ENCODE data around the gene POLR1H. TPM values are rescaled to one million over a fixed set of nuclear protein-coding genes. Genes with fewer than 3 reads are reported as not detected.

The POLR1H gene
- total RNA-seq, 1 experiment from 2014 or later, result 85.1 TPM

- Histone ChIP-seq H3K4me1 (ENCODE audit: low read length) (peaks cover 59% of the 10 kb centered on the region), H3K79me2 (ENCODE audit: low read length) (peaks cover 66% of the 10 kb centered on the region), H3K27me3 (ENCODE audit: low read length) (no peaks in the 10 kb centered on the region), H4K20me1 (ENCODE audit: insufficient read depth, low read depth, low read length) (no peaks in the 10 kb centered on the region), H3K36me3 (ENCODE audit: insufficient read depth, low read length) (peaks cover 14% of the 10 kb centered on the region; the same call in 1 of the 2 replicates), H3K4me3 (ENCODE audit: low read length) (no peak overlapping the region), H3K9me3 (ENCODE audit: low read length) (no peaks in the 10 kb centered on the region), H2AFZ (ENCODE audit: low read length) (no peak overlapping the region), H3K27ac (ENCODE audit: low read length) (no peak overlapping the region), H3K9me2 (replicated peaks; ENCODE audit: insufficient read depth, low read length) (no peaks in the 10 kb centered on the region), H3K9ac (ENCODE audit: low read length) (peak overlapping the region; percentile 31), H3K4me2 (ENCODE audit: low read depth, low read length, poor library complexity, severe bottlenecking) (peak overlapping the region; percentile 93)
- DNase-seq, result no peak
Observed at GRCh38 chr6:30063315-30063714, 2.2 kb downstream of the POLR1H start.

GRCh38 chr6:30066082-30066481, 5.0 kb downstream of the POLR1H start:
- H3K36me3 ChIP-seq (ENCODE audit: insufficient read depth, low read length), result peaks cover 14% of the 10 kb centered on the region; the same call in 1 of the 2 replicates
- peak overlapping the region; percentile 92 for H3K4me2 ChIP-seq (ENCODE audit: low read depth, low read length, poor library complexity, severe bottlenecking)
- peak overlapping the region; percentile 84 for H3K27ac ChIP-seq (ENCODE audit: low read length)
- no peak for DNase-seq
- no peaks in the 10 kb centered on the region for H3K9me2 ChIP-seq (replicated peaks; ENCODE audit: insufficient read depth, low read length)
- peak overlapping the region; percentile 34; the same call in 1 of the 2 replicates for H2AFZ ChIP-seq (ENCODE audit: low read length)
- H3K4me1 ChIP-seq (ENCODE audit: low read length), result peaks cover 50% of the 10 kb centered on the region
- H3K79me2 ChIP-seq (ENCODE audit: low read length), result peaks cover 47% of the 10 kb centered on the region
- no peaks in the 10 kb centered on the region for H3K9me3 ChIP-seq (ENCODE audit: low read length)
- H3K4me3 ChIP-seq (ENCODE audit: low read length), result peak overlapping the region; percentile 71
- peak overlapping the region; percentile 74 for H3K9ac ChIP-seq (ENCODE audit: low read length)
- no peaks in the 10 kb centered on the region for H3K27me3 ChIP-seq (ENCODE audit: low read length)
- no peaks in the 10 kb centered on the region for H4K20me1 ChIP-seq (ENCODE audit: insufficient read depth, low read depth, low read length)

GRCh38 chr6:30066577-30067459, 5.8 kb downstream of the POLR1H start, which contains the start of gene PPP1R11:
Gene PPP1R11 (plus strand): TSS chr6:30067198. CDS start chr6:30067411, 213 bp downstream.
- Histone ChIP-seq H3K4me2 (ENCODE audit: low read depth, low read length, poor library complexity, severe bottlenecking) (peak within 1 kb of the TSS; percentile 92), H3K79me2 (ENCODE audit: low read length) (peaks cover 40% of the 10 kb centered on the region), H3K36me3 (ENCODE audit: insufficient read depth, low read length) (peaks cover 14% of the 10 kb centered on the region; the same call in 1 of the 2 replicates), H2AFZ (ENCODE audit: low read length) (peak within 1 kb of the TSS; percentile 34; the same call in 1 of the 2 replicates), H3K9ac (ENCODE audit: low read length) (peak within 1 kb of the TSS; percentile 77), H3K9me3 (ENCODE audit: low read length) (no peaks in the 10 kb centered on the region), H3K4me1 (ENCODE audit: low read length) (peaks cover 49% of the 10 kb centered on the region), H3K27me3 (ENCODE audit: low read length) (no peaks in the 10 kb centered on the region), H3K4me3 (ENCODE audit: low read length) (peak within 1 kb of the TSS; percentile 82), H3K9me2 (replicated peaks; ENCODE audit: insufficient read depth, low read length) (no peaks in the 10 kb centered on the region), H4K20me1 (ENCODE audit: insufficient read depth, low read depth, low read length) (no peaks in the 10 kb centered on the region), H3K27ac (ENCODE audit: low read length) (peak within 1 kb of the TSS; percentile 84)
- peak; percentile 99 for DNase-seq

GRCh38 chr6:30067460-30068139, 6.5 kb downstream of the POLR1H start:
- no peak for DNase-seq
- Histone ChIP-seq H3K9me2 (replicated peaks; ENCODE audit: insufficient read depth, low read length) (no peaks in the 10 kb centered on the region), H3K27ac (ENCODE audit: low read length) (peak overlapping the region; percentile 22; the same call in 1 of the 2 replicates), H3K4me1 (ENCODE audit: low read length) (peaks cover 42% of the 10 kb centered on the region), H3K9me3 (ENCODE audit: low read length) (no peaks in the 10 kb centered on the region), H3K4me2 (ENCODE audit: low read depth, low read length, poor library complexity, severe bottlenecking) (peak overlapping the region; percentile 86), H3K27me3 (ENCODE audit: low read length) (no peaks in the 10 kb centered on the region), H2AFZ (ENCODE audit: low read length) (no peak overlapping the region; the same call in 1 of the 2 replicates), H3K36me3 (ENCODE audit: insufficient read depth, low read length) (peaks cover 14% of the 10 kb centered on the region; the same call in 1 of the 2 replicates), H3K9ac (ENCODE audit: low read length) (peak overlapping the region; percentile 77), H4K20me1 (ENCODE audit: insufficient read depth, low read depth, low read length) (no peaks in the 10 kb centered on the region), H3K79me2 (ENCODE audit: low read length) (peaks cover 34% of the 10 kb centered on the region), H3K4me3 (ENCODE audit: low read length) (peak overlapping the region; percentile 82)

GRCh38 chr6:30071081-30071818, 10.2 kb downstream of the POLR1H start:
- no peak overlapping the region for H3K4me3 ChIP-seq (ENCODE audit: low read length)
- DNase-seq, result no peak
- no peaks in the 10 kb centered on the region for H3K27me3 ChIP-seq (ENCODE audit: low read length)
- no peaks in the 10 kb centered on the region for H3K9me3 ChIP-seq (ENCODE audit: low read length)
- H2AFZ ChIP-seq (ENCODE audit: low read length), result no peak overlapping the region
- H3K4me2 ChIP-seq (ENCODE audit: low read depth, low read length, poor library complexity, severe bottlenecking), result no peak overlapping the region
- H3K9ac ChIP-seq (ENCODE audit: low read length), result no peak overlapping the region
- no peaks in the 10 kb centered on the region for H3K9me2 ChIP-seq (replicated peaks; ENCODE audit: insufficient read depth, low read length)
- peaks cover 16% of the 10 kb centered on the region for H3K79me2 ChIP-seq (ENCODE audit: low read length)
- H3K4me1 ChIP-seq (ENCODE audit: low read length), result peaks cover 10% of the 10 kb centered on the region
- no peaks in the 10 kb centered on the region for H4K20me1 ChIP-seq (ENCODE audit: insufficient read depth, low read depth, low read length)
- H3K27ac ChIP-seq (ENCODE audit: low read length), result no peak overlapping the region
- H3K36me3 ChIP-seq (ENCODE audit: insufficient read depth, low read length), result no peaks in the 10 kb centered on the region

DNA sequence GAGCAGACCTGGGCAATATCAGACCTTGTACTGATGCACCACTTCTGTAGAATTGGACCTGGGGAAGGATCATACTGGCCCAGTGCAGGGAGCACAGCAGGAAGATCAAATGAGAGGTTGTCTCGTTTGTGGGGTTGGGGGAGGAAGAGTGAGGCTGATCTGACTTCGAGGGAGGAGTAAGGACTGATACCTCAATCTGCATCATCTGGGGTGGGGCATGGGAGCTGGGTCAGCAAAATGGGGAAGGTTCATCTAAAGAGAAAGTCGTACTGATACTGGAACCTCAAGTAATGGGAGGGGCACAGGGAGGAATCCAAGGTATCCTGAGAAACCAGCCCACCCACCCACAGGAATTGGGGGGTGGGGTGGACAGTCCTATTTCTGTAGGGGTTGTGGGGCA, 10.8 kb downstream of the POLR1H start:
- DNase-seq, result no peak
- no peaks in the 10 kb centered on the region for H4K20me1 ChIP-seq (ENCODE audit: insufficient read depth, low read depth, low read length)
- H3K4me2 ChIP-seq (ENCODE audit: low read depth, low read length, poor library complexity, severe bottlenecking), result no peak overlapping the region
- no peak overlapping the region for H3K9ac ChIP-seq (ENCODE audit: low read length)
- no peak overlapping the region for H3K27ac ChIP-seq (ENCODE audit: low read length)
- no peaks in the 10 kb centered on the region for H3K9me2 ChIP-seq (replicated peaks; ENCODE audit: insufficient read depth, low read length)
- H3K79me2 ChIP-seq (ENCODE audit: low read length), result peaks cover 16% of the 10 kb centered on the region
- H3K36me3 ChIP-seq (ENCODE audit: insufficient read depth, low read length), result no peaks in the 10 kb centered on the region
- H3K27me3 ChIP-seq (ENCODE audit: low read length), result no peaks in the 10 kb centered on the region
- H3K4me1 ChIP-seq (ENCODE audit: low read length), result peaks cover 9% of the 10 kb centered on the region
- no peak overlapping the region for H2AFZ ChIP-seq (ENCODE audit: low read length)
- no peak overlapping the region for H3K4me3 ChIP-seq (ENCODE audit: low read length)
- no peaks in the 10 kb centered on the region for H3K9me3 ChIP-seq (ENCODE audit: low read length)

- Histone ChIP-seq H3K27me3 (ENCODE audit: low read length) (no peaks in the 10 kb centered on the region), H3K9ac (ENCODE audit: low read length) (no peak overlapping the region), H3K4me3 (ENCODE audit: low read length) (no peak overlapping the region), H4K20me1 (ENCODE audit: insufficient read depth, low read depth, low read length) (no peaks in the 10 kb centered on the region), H3K4me1 (ENCODE audit: low read length) (0 out of 2 replicates have a peak, but pooled peaks cover under 1% of the 10 kb centered on the region), H3K9me3 (ENCODE audit: low read length) (no peaks in the 10 kb centered on the region), H3K36me3 (ENCODE audit: insufficient read depth, low read length) (no peaks in the 10 kb centered on the region), H3K79me2 (ENCODE audit: low read length) (peaks cover 2% of the 10 kb centered on the region), H3K4me2 (ENCODE audit: low read depth, low read length, poor library complexity, severe bottlenecking) (no peak overlapping the region), H2AFZ (ENCODE audit: low read length) (no peak overlapping the region), H3K9me2 (replicated peaks; ENCODE audit: insufficient read depth, low read length) (no peaks in the 10 kb centered on the region), H3K27ac (ENCODE audit: low read length) (no peak overlapping the region)
- no peak for DNase-seq
Observed at GRCh38 chr6:30073489-30074235, 12.6 kb downstream of the POLR1H start.
